Measurements from ENCODE around the gene BORCS8.

DNA sequence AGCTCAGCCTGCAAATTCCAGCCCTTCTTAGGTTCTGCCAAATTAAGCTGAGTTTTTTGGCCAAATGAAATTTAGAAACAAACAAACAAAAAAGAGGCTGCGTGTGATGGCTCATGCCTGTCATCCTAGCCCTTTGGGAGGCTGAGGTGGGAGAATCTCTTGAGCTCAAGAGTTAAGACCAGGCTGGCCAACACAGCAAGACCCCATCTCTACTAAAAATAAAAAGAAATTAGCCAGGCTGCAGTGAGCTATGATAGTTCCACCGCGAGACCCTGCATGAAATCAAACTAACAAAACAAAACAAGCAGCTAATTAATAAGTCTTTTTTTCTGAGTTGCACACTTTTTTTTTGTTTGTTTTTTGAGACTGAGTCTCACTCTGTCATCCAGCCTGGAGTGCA, 37.7 kb upstream of the BORCS8 start:
- TF ChIP-seq, protein P1, sequence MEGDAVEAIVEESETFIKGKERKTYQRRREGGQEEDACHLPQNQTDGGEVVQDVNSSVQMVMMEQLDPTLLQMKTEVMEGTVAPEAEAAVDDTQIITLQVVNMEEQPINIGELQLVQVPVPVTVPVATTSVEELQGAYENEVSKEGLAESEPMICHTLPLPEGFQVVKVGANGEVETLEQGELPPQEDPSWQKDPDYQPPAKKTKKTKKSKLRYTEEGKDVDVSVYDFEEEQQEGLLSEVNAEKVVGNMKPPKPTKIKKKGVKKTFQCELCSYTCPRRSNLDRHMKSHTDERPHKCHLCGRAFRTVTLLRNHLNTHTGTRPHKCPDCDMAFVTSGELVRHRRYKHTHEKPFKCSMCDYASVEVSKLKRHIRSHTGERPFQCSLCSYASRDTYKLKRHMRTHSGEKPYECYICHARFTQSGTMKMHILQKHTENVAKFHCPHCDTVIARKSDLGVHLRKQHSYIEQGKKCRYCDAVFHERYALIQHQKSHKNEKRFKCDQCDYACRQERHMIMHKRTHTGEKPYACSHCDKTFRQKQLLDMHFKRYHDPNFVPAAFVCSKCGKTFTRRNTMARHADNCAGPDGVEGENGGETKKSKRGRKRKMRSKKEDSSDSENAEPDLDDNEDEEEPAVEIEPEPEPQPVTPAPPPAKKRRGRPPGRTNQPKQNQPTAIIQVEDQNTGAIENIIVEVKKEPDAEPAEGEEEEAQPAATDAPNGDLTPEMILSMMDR (IDR thresholded peaks at IDR 0.05), result no peak
- no peak for TF ChIP-seq POLR2A (IDR thresholded peaks at IDR 0.05)

Measured in Peyer's patch (tissue), 4 donors.